Measurements from ENCODE around the gene CLEC4C.

CLEC4C gene

DNA sequence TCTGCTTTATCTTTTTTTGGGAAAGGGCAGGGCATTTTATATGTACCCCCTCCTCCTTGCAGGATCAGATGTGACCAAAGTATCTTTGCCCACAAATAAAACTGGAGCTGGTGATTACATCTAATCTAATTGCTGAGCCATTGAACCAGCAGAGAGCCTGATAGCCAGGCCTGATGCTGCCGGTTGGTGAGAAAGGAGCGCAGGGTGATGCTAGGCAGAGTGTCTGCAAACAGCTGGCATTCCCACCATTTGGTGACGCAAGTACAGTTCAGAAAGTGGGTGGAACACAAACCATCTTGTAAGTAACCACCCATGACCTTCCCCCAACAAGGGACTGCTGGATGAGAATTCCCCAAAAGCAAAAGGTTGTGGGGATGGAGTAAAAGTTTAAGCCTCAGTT is 23.2 kb downstream of the CLEC4C start:
- DNase-seq (ENCODE audit: low read depth), result no peak

DNA sequence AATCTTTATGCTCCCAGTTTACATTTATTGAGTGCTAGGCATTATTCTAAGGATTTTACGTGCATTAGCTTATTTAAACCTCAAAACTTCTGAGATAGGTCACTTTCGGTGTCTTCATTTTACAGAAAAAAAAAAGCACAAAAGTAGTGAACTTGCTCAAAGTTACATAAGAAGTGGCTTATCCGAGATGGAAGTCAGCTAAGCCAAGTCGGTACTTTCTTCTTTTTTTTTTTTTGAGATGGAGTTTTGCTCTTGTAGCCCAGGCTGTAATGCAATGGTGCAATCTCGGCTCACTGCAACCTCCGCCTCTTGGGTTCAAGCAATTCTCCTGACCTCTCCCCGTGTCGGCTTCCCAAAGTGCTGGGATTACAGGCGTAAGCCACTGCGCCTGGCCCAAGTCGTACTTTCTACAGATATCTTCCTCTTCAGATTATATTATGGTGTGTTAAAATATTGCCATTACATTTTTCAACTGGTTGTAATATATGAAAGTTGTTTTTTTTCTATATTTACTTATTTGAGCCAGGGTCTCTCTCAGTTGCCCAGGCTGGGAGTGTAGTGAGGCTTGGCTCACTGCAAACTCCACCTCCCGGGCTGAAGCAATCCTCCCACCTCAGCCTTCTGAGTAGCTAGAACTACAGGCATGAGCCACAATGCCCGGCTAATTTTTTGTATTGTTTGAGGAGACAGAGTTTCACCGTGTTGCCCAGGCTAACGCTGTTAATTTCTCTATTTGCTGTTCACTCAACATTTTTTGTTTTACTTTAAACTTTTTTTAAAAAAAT is 27.0 kb downstream of the CLEC4C start:
- DNase-seq (ENCODE audit: low read depth), result no peak

DNA sequence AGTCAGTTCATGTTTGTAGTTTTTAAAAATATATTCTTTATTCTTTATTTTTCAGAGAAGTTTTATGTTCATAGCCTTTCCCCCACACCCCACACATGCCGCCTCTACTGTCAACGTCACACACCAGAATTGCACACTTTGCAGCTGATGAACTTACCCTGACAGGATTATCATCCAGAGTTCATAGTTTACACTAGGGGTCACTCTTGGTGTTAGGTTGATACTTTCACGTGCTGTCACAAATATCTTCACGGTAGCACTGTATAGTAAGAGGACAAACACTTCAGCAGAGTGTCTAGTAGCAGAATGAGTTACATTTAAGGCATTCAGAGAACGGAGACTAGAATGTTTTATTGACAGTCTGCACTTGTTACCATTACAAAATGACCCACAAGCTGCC is 30.8 kb downstream of the CLEC4C start:
- no peak for DNase-seq (ENCODE audit: low read depth)

DNA sequence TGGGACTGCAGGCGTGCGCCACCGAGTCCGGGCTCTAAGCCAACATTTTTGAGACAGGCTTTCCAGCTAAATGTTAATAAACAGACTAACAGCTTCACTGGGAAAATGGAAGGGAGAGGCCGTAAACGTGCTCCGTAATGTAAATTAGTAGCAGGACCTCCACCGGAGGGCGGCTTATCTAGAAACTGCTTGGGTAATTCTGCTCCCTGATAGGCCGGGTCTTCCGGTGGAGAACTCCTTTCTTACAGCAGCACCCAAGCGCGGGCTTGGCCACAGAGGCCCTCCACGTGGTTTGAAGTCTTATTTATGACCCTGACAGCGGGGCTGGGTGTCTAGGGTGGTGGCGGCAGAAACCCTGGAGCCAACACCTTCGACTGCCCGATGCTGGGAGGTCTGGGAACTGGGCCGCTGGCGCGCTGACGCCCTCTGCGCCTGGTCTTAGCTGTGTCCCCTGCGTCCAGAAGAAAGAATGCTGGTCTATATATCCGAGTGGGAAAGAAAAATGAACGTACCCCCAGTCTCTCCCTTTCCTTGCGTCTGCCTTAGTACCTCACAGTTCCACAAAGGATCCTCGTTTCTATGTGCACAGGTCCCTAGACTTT is 34.2 kb downstream of the CLEC4C start:
- DNase-seq (ENCODE audit: low read depth), result no peak

DNA sequence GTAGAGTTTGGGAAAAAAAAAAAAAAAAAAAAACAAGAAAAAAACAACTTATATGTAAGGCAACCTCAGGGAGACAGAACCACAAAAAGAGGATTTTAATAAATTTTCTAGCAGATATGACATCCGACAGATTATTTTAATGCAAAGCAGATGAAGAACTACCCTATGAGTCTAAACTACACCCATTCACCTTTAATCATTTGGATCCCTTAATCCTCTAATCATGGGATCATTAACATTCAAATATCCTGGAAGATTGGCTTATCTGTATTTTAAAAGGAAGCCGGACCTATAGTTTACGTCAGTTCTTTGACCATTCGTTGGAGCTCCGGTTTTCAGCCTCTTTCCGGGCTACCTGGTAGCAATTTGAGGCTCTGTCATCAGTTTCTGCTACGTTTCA is 36.0 kb downstream of the CLEC4C start, which contains the start of gene DPPA3:
Gene DPPA3, plus strand, starts transcription at position 301 of the 400 bp plus-strand sequence. CDS start 138 bp downstream, outside the sequence.
- DNase-seq (ENCODE audit: low read depth), result no peak

DNA sequence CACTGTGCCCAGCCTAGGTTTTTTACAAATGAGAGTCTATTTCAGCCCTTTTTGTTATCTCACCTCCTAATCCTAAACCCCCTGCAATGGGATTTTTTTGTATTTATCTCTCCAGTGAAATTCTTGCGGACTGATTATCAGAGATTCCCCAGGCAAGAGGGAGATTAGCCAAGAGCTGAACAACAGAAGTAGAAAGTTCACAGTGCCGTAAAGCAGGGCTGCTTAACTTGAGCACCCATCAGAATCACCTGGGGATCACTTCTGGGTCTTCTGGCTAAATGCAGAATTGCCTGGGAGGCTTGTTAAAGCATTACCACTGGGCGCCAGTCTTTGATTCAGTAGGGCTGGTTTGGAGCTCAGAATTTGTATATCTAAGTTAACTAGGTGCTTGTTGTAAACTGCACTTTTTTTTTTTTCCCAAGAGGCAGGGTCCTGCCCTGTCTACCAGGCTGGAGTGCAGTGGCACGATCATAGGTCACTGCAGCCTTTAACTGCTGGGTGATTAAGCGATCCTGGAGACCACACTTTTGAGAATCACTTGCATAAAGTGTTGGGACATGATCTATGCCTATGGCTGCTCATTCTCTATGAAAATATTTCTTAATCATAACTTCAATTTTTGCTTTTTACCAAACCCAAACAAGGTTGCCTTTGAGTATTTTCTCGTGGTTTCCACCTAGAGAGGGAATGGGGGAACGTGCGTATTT is 37.1 kb downstream of the CLEC4C start:
- no peak for DNase-seq (ENCODE audit: low read depth)

DNA sequence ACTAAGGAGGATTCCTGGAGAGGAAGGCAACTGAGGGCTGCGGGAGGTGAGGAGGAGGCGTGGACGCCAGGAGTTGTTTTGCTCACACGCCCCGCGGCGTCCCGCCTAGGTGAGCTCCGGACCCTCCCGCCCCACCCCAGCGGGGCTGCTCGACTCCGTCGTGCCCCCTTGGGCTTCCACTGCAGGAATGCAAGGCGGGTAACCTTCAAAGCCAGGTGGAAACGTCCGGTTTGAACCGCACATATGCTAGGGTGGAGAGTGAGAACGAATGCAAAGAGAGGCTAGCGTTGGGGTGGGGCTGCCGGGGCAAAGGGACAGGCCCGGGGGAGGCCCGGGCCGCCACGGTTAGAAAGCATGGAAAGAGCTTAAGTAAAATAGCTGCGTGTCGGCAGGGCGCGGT is 41.3 kb downstream of the CLEC4C start:
- no peak for DNase-seq (ENCODE audit: low read depth)

DNA sequence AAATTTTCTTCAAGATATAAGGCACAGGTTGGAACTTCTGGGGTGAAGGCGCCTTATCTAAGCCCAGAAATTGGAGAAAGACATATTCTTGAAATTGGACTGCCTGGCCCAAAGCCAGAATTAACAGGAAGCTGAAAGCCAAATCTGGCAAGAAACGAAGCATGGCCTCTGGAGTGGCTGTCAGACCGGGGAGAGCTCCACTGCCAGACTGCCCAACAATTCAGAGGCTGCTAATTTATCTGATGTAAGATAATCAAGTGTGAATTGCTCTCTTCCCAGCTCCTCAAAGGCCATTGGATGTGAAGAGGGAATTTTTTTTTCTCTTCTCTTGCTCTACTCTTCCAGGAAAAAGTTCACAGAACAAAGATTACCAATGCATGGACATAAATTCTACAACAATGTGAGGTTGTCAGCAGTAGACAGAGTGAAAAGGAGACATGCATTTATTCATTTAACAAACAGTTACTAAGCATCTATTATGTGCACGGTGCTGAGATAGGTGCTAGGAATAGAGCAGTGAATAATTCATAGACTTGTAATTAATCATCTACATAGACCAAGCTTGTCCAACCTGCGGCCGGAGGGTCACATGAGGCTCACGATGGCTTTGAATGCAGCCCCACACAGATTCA is 51.5 kb downstream of the CLEC4C start, which contains the start of gene GDF3:
Gene GDF3, minus strand, starts transcription at position 210 of the 632 bp plus-strand sequence. Its CDS starts 47 bp downstream, at position 163.
- DNase-seq (ENCODE audit: low read depth), result no peak

DNA sequence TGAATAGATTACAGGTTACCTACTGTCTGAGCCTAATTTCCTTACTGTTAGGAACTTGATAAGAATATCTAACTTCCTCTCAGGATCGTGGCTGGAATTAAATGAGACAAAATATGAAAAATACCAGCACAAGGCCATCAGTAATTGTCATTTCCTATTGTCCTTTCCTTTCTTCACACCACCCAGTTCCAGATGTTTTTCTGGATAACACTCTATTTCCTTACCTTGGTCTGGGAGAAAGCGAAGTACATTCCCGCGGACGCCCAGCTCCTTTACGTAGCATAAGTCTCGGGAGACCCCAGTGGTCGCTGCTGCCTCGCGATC is 52.0 kb downstream of the CLEC4C start:
- no peak for DNase-seq (ENCODE audit: low read depth)

DNA sequence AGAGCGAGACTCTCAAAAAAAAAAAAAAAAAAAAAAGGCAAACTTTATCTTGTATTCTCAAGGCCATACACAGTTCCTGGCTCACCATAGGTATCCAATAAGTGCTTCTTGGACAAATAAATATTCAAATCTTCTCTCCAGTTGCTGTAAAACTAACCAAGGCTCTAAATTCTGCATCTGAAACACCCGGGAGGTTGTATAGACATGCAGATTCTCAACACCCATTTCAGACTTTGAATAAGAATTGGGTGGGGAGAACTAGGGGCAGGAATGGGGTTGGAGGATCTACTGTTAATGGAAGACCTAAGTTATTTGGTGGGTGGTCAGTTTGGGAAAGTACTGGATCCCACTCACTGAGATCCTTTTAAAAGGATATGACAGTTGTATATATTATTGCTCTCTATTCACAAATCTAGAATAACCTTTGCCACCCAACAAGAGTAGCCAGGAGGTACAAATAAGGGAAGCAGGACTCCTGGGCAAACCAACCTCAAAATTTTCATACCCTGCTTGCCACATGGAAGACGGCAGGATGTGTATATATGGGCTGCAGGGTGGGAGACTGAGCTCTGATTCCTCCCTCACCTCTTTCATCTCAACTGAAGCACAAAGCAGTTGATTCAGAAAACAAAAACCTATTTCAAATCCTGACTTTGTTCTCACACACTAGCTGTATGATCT is 52.5 kb downstream of the CLEC4C start:
- no peak for DNase-seq (ENCODE audit: low read depth)

DNA sequence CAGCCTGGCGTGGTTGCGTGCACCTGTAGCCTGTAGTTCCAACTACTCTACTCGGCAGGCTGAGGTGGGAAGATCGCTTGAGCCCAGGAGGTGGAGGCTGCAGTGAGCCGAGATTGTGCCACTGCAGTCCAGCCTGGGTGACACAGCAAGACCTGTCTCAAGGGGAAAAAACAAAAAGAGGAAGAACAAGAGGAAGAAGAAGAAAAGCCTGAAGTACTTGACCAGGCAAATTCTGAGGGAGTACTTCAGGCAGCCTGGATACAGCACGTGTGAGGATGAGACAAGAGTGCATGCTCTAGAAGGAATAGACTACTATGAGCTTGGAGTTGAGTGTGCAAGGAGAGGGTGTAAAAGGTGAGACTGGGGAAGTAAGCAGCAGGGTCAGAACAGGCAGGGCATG is 53.4 kb downstream of the CLEC4C start:
- DNase-seq (ENCODE audit: low read depth), result no peak

DNA sequence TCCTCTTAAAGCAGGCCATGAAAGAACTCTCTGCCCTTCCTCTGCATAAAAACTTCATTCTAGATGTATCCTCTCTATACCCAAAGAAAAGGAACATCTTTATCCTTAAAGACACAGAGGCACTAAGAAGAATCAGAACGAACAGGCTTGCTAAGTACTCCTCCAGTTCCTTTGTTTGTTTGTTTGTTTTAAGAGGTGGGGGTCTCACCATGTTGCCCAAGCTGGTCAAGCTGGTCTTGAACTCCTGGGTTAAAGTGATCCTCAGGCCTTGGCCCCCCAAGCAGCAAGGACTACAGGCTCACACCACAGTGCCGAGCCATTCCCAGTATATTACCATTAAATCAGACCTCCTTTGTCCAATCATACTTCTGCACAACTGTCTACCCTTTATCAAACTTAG is 65.6 kb downstream of the CLEC4C start:
- no peak for DNase-seq (ENCODE audit: low read depth)

Data from activated T-helper 9 cell treated with anti-CD3 and anti-CD28 coated beads, Interleukin-2, amount 50 U/mL, for 16 hours (primary cell).